HepG2 (cell line): ENCODE measurements around the gene FAM222A. TPM values are rescaled to one million over a fixed set of nuclear protein-coding genes. Genes with fewer than 3 reads are reported as not detected.

Experiments used
- FOXA1 ChIP-seq, 2 experiments: fragments of 450-650 bp in 1 of 2; sonication (generic) in 1 of 2; formaldehyde crosslinking in 1 of 2; IDR thresholded peaks; 2 replicates each; pipeline versions ENCODE4 v1.4.0 to v1.6.1; 2016 to 2020; ENCODE audit warnings: missing genetic modification reagents in 1 of 2
- IRX3 ChIP-seq: sonication (generic); formaldehyde crosslinking; IDR thresholded peaks from 2 replicates; pipeline ENCODE4 v1.8.1; 2023; ENCODE audit warnings: mild to moderate bottlenecking, low read depth, missing genetic modification reagents, borderline replicate concordance
- MYC ChIP-seq: sonication (generic); formaldehyde crosslinking; IDR thresholded peaks from 2 replicates; pipeline ENCODE4 v1.9.0; 2021; ENCODE audit warnings: missing genetic modification reagents, borderline replicate concordance
- TAF15 ChIP-seq: fragments of 200-400 bp; formaldehyde crosslinking; IDR thresholded peaks from one replicate; pipeline ENCODE4 v1.6.1; 2018; ENCODE audit warnings: mild to moderate bottlenecking, low read depth, low read length; ENCODE audit not compliant: poor library complexity, severe bottlenecking
- TP53 ChIP-seq: sonication (generic); formaldehyde crosslinking; conservative IDR thresholded peaks from 2 replicates; pipeline ENCODE4 v1.4.0; 2020; ENCODE audit warnings: missing genetic modification reagents
- ZFP36 ChIP-seq: fragments of 150-350 bp; IDR thresholded peaks from 2 replicates; pipeline ENCODE4 v1.6.1; 2018; ENCODE audit warnings: borderline replicate concordance, low read length, low read depth; ENCODE audit not compliant: partially characterized antibody
- ZNF121 ChIP-seq: sonication (generic); formaldehyde crosslinking; IDR thresholded peaks from 2 replicates; pipeline ENCODE4 v1.5.0; 2020; ENCODE audit warnings: mild to moderate bottlenecking, missing genetic modification reagents
- ZNF234 ChIP-seq: sonication (generic); formaldehyde crosslinking; conservative IDR thresholded peaks from 2 replicates; pipeline ENCODE4 v1.5.1; 2020; ENCODE audit warnings: mild to moderate bottlenecking, missing genetic modification reagents
- ZNF33B ChIP-seq: sonication (generic); formaldehyde crosslinking; IDR thresholded peaks from 2 replicates; pipeline ENCODE4 v1.5.1; 2020; ENCODE audit warnings: mild to moderate bottlenecking, missing genetic modification reagents
- ZNF446 ChIP-seq: sonication (generic); formaldehyde crosslinking; IDR thresholded peaks from 2 replicates; pipeline ENCODE4 v1.5.0; 2020; ENCODE audit warnings: mild to moderate bottlenecking, missing genetic modification reagents
- ZNF562 ChIP-seq: sonication (generic); formaldehyde crosslinking; IDR thresholded peaks from 2 replicates; pipeline ENCODE4 v1.8.0; 2022; ENCODE audit warnings: missing genetic modification reagents, borderline replicate concordance
- ZNF674 ChIP-seq: sonication (generic); formaldehyde crosslinking; IDR thresholded peaks from 2 replicates; pipeline ENCODE4 v1.5.0; 2020; ENCODE audit warnings: low read depth, mild to moderate bottlenecking, missing genetic modification reagents
- ZNF790 ChIP-seq: sonication (generic); formaldehyde crosslinking; IDR thresholded peaks from 2 replicates; pipeline ENCODE4 v1.8.0; 2022; ENCODE audit warnings: missing genetic modification reagents, mild to moderate bottlenecking, borderline replicate concordance
- ZNF816 ChIP-seq: sonication (generic); formaldehyde crosslinking; IDR thresholded peaks from 2 replicates; pipeline ENCODE4 v1.8.0; 2022; ENCODE audit warnings: missing genetic modification reagents, mild to moderate bottlenecking, borderline replicate concordance
- polyA plus RNA-seq, 8 experiments: library from polyadenylated mRNA; depleted of rRNA in 3 of 8; stranded (reverse) in 7 of 8; unstranded in 1 of 8; fragments of >200 nt; fragmentation: Illumina TruSeq in 4 of 8; extraction: Trizol in 4 of 8; gene quantifications; 2 replicates each; pipeline versions ENCODE4 v1.2.1 to v1.2.3, GENCODE V29; 2011 to 2016; ENCODE audit warnings: low read depth in 4 of 8, missing spikeins in 1 of 8, mixed read lengths in 1 of 8; ENCODE audit not compliant: insufficient read depth in 1 of 8
- total RNA-seq, 5 experiments: library from RNA; depleted of rRNA; stranded (reverse); fragments of >200 nt; fragmentation: Illumina TruSeq; extraction: Trizol; gene quantifications; 2 replicates each; pipeline ENCODE4 v1.2.3, GENCODE V29; 2016; ENCODE audit warnings: low read depth in 1 of 5
- TF ChIP-seq, protein P1 (sequence below): IDR thresholded peaks from 2 replicates; pipeline ENCODE4 v1.6.1; 2016; ENCODE audit warnings: missing compliant biosample characterization, missing genetic modification reagents, borderline replicate concordance
- TF ChIP-seq, protein P2 (sequence below): sonication (generic); formaldehyde crosslinking; IDR thresholded peaks from 2 replicates; pipeline ENCODE4 v1.4.0; 2020; ENCODE audit warnings: missing genetic modification reagents
- TF ChIP-seq, protein P3 (sequence below): sonication (generic); IDR thresholded peaks from 2 replicates; pipeline ENCODE4 v1.6.1; 2016; ENCODE audit warnings: low read depth, borderline replicate concordance
- TF ChIP-seq, protein P4 (sequence below): sonication (generic); formaldehyde crosslinking; IDR thresholded peaks from 2 replicates; pipeline ENCODE4 v1.5.0; 2020; ENCODE audit warnings: mild to moderate bottlenecking, missing genetic modification reagents, moderate library complexity
- TF ChIP-seq, protein P5 (sequence below): sonication (generic); formaldehyde crosslinking; IDR thresholded peaks from 2 replicates; pipeline ENCODE4 v1.4.0; 2020; ENCODE audit warnings: missing genetic modification reagents

The FAM222A gene
- total and polyA plus RNA-seq, 2 of the 13 experiments (the other 11 are each of a cell fraction or from before 2014, with no cell fraction given) = 2.7 to 9.6 TPM

DNA sequence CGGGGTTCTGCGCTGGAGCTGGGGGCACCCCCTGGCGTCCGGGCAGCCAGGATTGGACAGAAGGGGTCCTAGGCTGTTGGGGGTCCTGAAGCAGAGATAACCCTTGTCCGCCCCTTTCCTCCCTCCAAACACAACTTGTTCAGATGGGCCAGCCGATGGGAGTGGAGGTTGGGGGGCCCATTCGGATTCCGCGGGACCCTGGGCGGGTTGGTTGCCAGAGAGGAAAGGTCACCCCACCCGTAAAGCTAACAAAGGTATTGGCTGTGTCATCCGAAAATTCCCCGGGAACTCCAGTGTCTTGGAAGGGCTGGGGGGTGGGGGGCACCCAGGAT, 1.3 kb downstream of the FAM222A start (continued):
- TF ChIP-seq ZNF674 = 0 out of 2 replicates have a peak, but pooled peaks have one; percentile 19
- no peak for TF ChIP-seq MYC (CRISPR knock-in tag)
- no peak for TF ChIP-seq FOXA1 (IDR thresholded peaks at IDR 0.05)
- no peak for TF ChIP-seq FOXA1 (CRISPR knock-in tag; IDR thresholded peaks at IDR 0.05)
- no peak for TF ChIP-seq ZNF446 (CRISPR knock-in tag)
- TF ChIP-seq ZNF234 (CRISPR knock-in tag) = no peak
- TF ChIP-seq, protein P1, sequence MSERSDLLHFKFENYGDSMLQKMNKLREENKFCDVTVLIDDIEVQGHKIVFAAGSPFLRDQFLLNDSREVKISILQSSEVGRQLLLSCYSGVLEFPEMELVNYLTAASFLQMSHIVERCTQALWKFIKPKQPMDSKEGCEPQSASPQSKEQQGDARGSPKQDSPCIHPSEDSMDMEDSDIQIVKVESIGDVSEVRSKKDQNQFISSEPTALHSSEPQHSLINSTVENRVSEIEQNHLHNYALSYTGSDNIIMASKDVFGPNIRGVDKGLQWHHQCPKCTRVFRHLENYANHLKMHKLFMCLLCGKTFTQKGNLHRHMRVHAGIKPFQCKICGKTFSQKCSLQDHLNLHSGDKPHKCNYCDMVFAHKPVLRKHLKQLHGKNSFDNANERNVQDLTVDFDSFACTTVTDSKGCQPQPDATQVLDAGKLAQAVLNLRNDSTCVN = no peak
- TF ChIP-seq, protein P2, sequence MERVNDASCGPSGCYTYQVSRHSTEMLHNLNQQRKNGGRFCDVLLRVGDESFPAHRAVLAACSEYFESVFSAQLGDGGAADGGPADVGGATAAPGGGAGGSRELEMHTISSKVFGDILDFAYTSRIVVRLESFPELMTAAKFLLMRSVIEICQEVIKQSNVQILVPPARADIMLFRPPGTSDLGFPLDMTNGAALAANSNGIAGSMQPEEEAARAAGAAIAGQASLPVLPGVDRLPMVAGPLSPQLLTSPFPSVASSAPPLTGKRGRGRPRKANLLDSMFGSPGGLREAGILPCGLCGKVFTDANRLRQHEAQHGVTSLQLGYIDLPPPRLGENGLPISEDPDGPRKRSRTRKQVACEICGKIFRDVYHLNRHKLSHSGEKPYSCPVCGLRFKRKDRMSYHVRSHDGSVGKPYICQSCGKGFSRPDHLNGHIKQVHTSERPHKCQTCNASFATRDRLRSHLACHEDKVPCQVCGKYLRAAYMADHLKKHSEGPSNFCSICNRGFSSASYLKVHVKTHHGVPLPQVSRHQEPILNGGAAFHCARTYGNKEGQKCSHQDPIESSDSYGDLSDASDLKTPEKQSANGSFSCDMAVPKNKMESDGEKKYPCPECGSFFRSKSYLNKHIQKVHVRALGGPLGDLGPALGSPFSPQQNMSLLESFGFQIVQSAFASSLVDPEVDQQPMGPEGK (CRISPR knock-in tag) = no peak
- TF ChIP-seq IRX3 (CRISPR knock-in tag) = no peak
- TF ChIP-seq ZNF121 (CRISPR knock-in tag) = no peak
- TF ChIP-seq, protein P3, sequence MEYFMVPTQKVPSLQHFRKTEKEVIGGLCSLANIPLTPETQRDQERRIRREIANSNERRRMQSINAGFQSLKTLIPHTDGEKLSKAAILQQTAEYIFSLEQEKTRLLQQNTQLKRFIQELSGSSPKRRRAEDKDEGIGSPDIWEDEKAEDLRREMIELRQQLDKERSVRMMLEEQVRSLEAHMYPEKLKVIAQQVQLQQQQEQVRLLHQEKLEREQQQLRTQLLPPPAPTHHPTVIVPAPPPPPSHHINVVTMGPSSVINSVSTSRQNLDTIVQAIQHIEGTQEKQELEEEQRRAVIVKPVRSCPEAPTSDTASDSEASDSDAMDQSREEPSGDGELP = no peak
- TF ChIP-seq TAF15 = no peak
- TF ChIP-seq, protein P4, sequence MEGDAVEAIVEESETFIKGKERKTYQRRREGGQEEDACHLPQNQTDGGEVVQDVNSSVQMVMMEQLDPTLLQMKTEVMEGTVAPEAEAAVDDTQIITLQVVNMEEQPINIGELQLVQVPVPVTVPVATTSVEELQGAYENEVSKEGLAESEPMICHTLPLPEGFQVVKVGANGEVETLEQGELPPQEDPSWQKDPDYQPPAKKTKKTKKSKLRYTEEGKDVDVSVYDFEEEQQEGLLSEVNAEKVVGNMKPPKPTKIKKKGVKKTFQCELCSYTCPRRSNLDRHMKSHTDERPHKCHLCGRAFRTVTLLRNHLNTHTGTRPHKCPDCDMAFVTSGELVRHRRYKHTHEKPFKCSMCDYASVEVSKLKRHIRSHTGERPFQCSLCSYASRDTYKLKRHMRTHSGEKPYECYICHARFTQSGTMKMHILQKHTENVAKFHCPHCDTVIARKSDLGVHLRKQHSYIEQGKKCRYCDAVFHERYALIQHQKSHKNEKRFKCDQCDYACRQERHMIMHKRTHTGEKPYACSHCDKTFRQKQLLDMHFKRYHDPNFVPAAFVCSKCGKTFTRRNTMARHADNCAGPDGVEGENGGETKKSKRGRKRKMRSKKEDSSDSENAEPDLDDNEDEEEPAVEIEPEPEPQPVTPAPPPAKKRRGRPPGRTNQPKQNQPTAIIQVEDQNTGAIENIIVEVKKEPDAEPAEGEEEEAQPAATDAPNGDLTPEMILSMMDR (CRISPR knock-in tag) = no peak
- TF ChIP-seq ZNF790 (CRISPR knock-in tag) = no peak
- TF ChIP-seq ZNF816 = no peak
- no peak for TF ChIP-seq ZNF562 (CRISPR knock-in tag)
- TF ChIP-seq TP53 (CRISPR knock-in tag) = no peak
- TF ChIP-seq ZNF33B (CRISPR knock-in tag) = no peak
- no peak for TF ChIP-seq ZFP36
- TF ChIP-seq, protein P5, sequence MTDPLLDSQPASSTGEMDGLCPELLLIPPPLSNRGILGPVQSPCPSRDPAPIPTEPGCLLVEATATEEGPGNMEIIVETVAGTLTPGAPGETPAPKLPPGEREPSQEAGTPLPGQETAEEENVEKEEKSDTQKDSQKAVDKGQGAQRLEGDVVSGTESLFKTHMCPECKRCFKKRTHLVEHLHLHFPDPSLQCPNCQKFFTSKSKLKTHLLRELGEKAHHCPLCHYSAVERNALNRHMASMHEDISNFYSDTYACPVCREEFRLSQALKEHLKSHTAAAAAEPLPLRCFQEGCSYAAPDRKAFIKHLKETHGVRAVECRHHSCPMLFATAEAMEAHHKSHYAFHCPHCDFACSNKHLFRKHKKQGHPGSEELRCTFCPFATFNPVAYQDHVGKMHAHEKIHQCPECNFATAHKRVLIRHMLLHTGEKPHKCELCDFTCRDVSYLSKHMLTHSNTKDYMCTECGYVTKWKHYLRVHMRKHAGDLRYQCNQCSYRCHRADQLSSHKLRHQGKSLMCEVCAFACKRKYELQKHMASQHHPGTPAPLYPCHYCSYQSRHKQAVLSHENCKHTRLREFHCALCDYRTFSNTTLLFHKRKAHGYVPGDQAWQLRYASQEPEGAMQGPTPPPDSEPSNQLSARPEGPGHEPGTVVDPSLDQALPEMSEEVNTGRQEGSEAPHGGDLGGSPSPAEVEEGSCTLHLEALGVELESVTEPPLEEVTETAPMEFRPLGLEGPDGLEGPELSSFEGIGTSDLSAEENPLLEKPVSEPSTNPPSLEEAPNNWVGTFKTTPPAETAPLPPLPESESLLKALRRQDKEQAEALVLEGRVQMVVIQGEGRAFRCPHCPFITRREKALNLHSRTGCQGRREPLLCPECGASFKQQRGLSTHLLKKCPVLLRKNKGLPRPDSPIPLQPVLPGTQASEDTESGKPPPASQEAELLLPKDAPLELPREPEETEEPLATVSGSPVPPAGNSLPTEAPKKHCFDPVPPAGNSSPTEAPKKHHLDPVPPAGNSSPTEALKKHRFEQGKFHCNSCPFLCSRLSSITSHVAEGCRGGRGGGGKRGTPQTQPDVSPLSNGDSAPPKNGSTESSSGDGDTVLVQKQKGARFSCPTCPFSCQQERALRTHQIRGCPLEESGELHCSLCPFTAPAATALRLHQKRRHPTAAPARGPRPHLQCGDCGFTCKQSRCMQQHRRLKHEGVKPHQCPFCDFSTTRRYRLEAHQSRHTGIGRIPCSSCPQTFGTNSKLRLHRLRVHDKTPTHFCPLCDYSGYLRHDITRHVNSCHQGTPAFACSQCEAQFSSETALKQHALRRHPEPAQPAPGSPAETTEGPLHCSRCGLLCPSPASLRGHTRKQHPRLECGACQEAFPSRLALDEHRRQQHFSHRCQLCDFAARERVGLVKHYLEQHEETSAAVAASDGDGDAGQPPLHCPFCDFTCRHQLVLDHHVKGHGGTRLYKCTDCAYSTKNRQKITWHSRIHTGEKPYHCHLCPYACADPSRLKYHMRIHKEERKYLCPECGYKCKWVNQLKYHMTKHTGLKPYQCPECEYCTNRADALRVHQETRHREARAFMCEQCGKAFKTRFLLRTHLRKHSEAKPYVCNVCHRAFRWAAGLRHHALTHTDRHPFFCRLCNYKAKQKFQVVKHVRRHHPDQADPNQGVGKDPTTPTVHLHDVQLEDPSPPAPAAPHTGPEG (CRISPR knock-in tag) = no peak
